Esophagus squamous epithelium (tissue), 5 donors: ENCODE results near the gene TEAD1. TPM values are rescaled to one million over a fixed set of nuclear protein-coding genes. Genes with fewer than 3 reads are reported as not detected.

Experiments used
- DNase-seq: peaks from one replicate; lab custom pipeline; 2025; lab: John Stamatoyannopoulos, UW
- H3K27ac ChIP-seq, 4 donors: fragments of 200-600 bp; sonication (generic); one replicate each; pipeline ENCODE4 v1.5.1; 2016 to 2019; ENCODE audit warnings: mild to moderate bottlenecking in 1 of 4
- H3K27me3 ChIP-seq, 4 donors: fragments of 200-600 bp; sonication (generic); 1 replicate in 3 of 4; 2 replicates in 1 of 4; pipeline versions ENCODE4 v1.5.1 to v1.6.0; 2017 to 2021; ENCODE audit warnings: antibody characterized with exemption in 1 of 4
- H3K36me3 ChIP-seq, 3 donors: fragments of 200-600 bp; sonication (generic); one replicate each; pipeline ENCODE4 v1.5.1; 2016 to 2019
- H3K4me1 ChIP-seq, 3 donors: fragments of 200-600 bp; sonication (generic); one replicate each; pipeline ENCODE4 v1.5.1; 2017 to 2019
- H3K4me3 ChIP-seq, 4 donors: fragments of 200-600 bp; sonication (generic); 1 replicate in 3 of 4; 2 replicates in 1 of 4; pipeline ENCODE4 v1.5.1; 2016 to 2019; ENCODE audit warnings: mild to moderate bottlenecking in 2 of 4, moderate library complexity in 1 of 4
- H3K9me3 ChIP-seq, 3 donors: fragments of 200-600 bp; sonication (generic); one replicate each; pipeline ENCODE4 v1.5.1; 2016 to 2019
- CTCF ChIP-seq, 6 experiments: fragments of 450-650 bp in 4 of 6; fragments of 200-600 bp in 2 of 6; sonication (generic) in 2 of 6; IDR thresholded peaks; one replicate each; pipeline ENCODE4 v1.5.1; 2016 to 2019; ENCODE audit warnings: antibody characterized with exemption in 6 of 6, mild to moderate bottlenecking in 4 of 6, moderate library complexity in 4 of 6
- POLR2A ChIP-seq, 4 donors: fragments of 450-650 bp; IDR thresholded peaks; one replicate each; pipeline ENCODE4 v1.6.1; 2017; ENCODE audit warnings: antibody characterized with exemption in 4 of 4, mild to moderate bottlenecking in 4 of 4, moderate library complexity in 3 of 4
- WGBS, 2 donors: methylation state at CpG; one replicate each; pipeline ENCODE4 v1.1.5; 2018; 5-methylcytosine and 5-hydroxymethylcytosine counted together
- intact Hi-C: fragments of 100-400 bp; cut with DNase I; formaldehyde crosslinking; loops from one replicate; pipeline ENCODE4 v1.15.0; 2022
- total RNA-seq, 4 donors: library from RNA; depleted of rRNA; stranded (reverse); fragments of >200 nt; gene quantifications; one replicate each; pipeline ENCODE4 v1.1.0, GENCODE V29; 2016
- donor health status: DM: yes; HTN: yes; CAD: no.

The TEAD1 gene
- total RNA-seq, 4 donors from 2014 or later = 33.3 to 75.2 (median 49.8) TPM

- peaks cover 0 to 44% (median 4%) of the 10 kb centered on the region in 3 donors for H3K36me3 ChIP-seq
- H3K4me3 ChIP-seq = no peak overlapping the region
- H3K27ac ChIP-seq = no peak overlapping the region
- TF ChIP-seq POLR2A (IDR thresholded peaks at IDR 0.05) (no peak), CTCF (IDR thresholded peaks at IDR 0.05) (no peak)
- H3K4me1 ChIP-seq = peaks cover 0 to 18% (median 0%) of the 10 kb centered on the region in 3 donors
- no peak for DNase-seq
- 87% methylated on average over 7 of the region's 7 CpGs for WGBS, 2 donors
- H3K27me3 ChIP-seq = no peaks in the 10 kb centered on the region
- no peaks in the 10 kb centered on the region for H3K9me3 ChIP-seq
- intact Hi-C loops = no loop called here
Observed at GRCh38 chr11:12901874-12902481, 227.8 kb downstream of the TEAD1 start.

DNA sequence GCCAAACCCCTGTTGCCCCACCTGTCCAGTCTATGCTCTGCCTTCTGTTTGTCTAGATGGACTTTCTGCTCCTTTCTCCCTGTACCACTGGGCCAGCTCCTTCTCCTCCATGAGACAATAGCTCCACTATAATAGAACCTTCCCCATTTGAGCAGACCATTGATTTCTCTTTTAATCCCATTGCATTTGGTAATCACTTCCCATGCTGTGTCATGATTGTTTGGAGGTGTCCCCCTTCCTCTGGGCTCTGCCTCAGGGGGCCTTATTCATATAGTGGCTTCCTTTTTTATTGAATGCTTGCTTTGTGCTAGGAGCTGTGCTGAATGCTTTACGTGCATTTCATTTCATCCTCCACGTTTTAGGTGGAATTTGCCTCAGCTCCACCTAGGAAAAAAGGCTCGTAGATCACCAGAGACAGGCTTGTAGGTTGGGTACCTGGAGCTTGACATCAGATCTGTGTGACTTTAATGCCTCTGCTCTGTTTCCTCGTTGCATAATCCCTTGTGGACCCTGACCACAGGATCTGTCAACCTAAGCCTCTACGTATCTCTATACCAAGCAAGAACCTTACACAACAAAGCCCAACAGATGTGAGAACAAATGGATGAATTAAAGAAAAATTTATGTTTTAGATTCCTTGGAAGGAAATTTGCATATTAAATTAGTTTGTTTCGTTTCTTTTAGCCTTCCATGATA is 228.7 kb downstream of the TEAD1 start:
- TF ChIP-seq POLR2A (IDR thresholded peaks at IDR 0.05) (no peak), CTCF (IDR thresholded peaks at IDR 0.05) (no peak)
- no peaks in the 10 kb centered on the region for H3K9me3 ChIP-seq
- no peak overlapping the region for H3K4me3 ChIP-seq
- H3K27ac ChIP-seq = no peak overlapping the region
- DNase-seq = no peak
- H3K27me3 ChIP-seq = no peaks in the 10 kb centered on the region
- H3K36me3 ChIP-seq = peaks cover 0 to 48% (median 4%) of the 10 kb centered on the region in 3 donors
- peaks cover 0 to 9% (median 0%) of the 10 kb centered on the region in 3 donors for H3K4me1 ChIP-seq
- WGBS, 2 donors = 82 to 89% methylated on average over 6 of the region's 6 CpGs
- intact Hi-C loops = no loop called here

DNA sequence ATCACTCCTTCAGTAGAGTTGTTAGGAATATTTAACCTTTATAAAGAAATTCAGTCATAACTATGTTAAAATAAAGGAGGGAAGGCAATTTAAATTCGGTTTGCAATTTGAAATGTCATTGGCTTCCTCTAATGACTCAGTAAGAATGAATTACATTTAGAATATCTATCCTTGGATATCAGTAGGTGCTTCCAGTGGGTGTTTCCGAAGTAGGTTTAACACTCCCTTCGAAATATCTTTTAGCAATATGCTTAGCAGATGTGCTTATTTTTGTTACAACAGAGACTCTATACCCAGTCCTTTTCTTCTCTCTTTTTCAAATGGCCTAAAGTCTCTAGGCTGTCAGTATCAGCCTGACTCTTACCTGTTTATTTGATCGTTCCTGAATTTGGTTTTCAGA is 231.2 kb downstream of the TEAD1 start:
- Histone ChIP-seq H3K27me3 (no peaks in the 10 kb centered on the region), H3K4me1 (peaks cover 0 to 2% (median 0%) of the 10 kb centered on the region in 3 donors), H3K36me3 (peaks cover 0 to 41% (median 4%) of the 10 kb centered on the region in 3 donors), H3K4me3 (no peak overlapping the region), H3K9me3 (no peaks in the 10 kb centered on the region), H3K27ac (no peak overlapping the region)
- no peak for TF ChIP-seq POLR2A (IDR thresholded peaks at IDR 0.05)
- no peak for TF ChIP-seq CTCF (IDR thresholded peaks at IDR 0.05)
- DNase-seq = no peak
- WGBS, 2 donors = 80 to 84% methylated on average over 4 of the region's 4 CpGs
- intact Hi-C loops = no loop called here

DNA sequence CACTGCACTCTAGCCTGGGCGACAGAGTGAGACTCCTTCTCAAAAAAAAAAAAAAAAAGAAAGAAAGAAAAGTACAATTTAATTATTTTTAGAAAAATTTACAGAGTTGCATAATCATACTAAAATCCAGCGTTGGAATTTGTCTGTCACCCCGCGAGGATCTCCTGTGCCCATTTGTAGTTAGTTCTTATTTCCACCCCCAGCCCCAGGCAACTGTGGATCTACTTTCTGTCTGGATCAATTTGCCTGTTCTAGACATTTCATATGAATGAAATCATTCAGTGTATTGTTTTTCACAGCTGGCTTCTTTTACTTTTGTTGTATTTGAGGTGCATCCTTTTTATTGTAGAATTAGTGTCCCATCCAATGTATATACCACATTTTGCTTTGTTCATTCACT is 232.3 kb downstream of the TEAD1 start:
- no peak overlapping the region for H3K27ac ChIP-seq
- H3K4me1 ChIP-seq = no peaks in the 10 kb centered on the region
- WGBS, 2 donors = 85 to 99% methylated on average over 3 to 4 of the region's 4 CpGs
- intact Hi-C loops = no loop called here
- TF ChIP-seq CTCF (IDR thresholded peaks at IDR 0.05) = no peak
- no peak for TF ChIP-seq POLR2A (IDR thresholded peaks at IDR 0.05)
- H3K36me3 ChIP-seq = peaks cover 0 to 41% (median 4%) of the 10 kb centered on the region in 3 donors
- DNase-seq = no peak
- H3K9me3 ChIP-seq = no peaks in the 10 kb centered on the region
- no peaks in the 10 kb centered on the region for H3K27me3 ChIP-seq
- no peak overlapping the region for H3K4me3 ChIP-seq

DNA sequence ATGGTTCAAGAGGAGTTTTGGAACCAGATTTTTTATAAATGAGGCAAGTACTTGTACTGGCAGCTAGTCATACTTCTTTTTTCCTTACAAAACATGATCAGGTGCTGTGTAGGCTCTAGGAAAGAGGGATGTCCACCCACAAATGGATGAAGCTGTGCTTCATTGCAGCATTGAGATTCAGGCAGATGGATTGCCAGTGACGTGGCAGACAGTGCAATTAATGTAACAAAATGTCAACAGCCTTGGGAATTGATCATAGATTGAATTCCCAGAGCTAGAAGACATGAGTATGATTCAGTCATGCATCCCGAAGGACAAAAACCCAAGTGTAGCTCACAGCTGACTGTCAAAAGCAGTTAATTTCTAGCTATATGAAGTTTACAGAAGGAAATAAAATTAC is 235.7 kb downstream of the TEAD1 start:
- H3K4me1 ChIP-seq = peaks cover 0 to 10% (median 5%) of the 10 kb centered on the region in 3 donors
- no peak for DNase-seq
- intact Hi-C loops = no loop called here
- no peak overlapping the region for H3K4me3 ChIP-seq
- peaks cover 0 to 25% (median 0%) of the 10 kb centered on the region in 3 donors for H3K36me3 ChIP-seq
- no peaks in the 10 kb centered on the region for H3K9me3 ChIP-seq
- no peaks in the 10 kb centered on the region for H3K27me3 ChIP-seq
- no peak overlapping the region for H3K27ac ChIP-seq
- 64 to 76% methylated on average over 2 of the region's 2 CpGs for WGBS, 2 donors
- TF ChIP-seq POLR2A (IDR thresholded peaks at IDR 0.05) (no peak), CTCF (IDR thresholded peaks at IDR 0.05) (no peak)
